ENCODE results near the gene MRPL36.

MRPL36 gene

DNA sequence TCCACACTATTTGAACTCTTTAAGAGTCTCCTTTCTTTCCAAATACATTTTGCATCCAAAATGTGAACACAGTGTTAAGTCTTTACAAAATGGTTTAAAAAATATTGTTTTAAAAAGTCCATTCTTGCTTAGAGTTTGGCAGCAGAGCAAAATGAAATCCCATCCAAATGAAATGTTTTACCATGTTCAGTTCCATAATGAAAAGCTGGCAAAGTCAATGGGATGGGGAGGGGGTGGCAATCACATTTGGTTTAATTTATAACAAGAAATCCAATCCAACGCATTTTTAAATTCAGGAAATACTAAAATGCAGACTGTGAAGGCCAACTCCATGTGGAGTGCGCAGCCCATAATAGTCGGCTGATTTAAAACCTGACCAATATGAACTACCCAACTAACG, 39.4 kb downstream of the MRPL36 start:
- TF ChIP-seq, protein P1, sequence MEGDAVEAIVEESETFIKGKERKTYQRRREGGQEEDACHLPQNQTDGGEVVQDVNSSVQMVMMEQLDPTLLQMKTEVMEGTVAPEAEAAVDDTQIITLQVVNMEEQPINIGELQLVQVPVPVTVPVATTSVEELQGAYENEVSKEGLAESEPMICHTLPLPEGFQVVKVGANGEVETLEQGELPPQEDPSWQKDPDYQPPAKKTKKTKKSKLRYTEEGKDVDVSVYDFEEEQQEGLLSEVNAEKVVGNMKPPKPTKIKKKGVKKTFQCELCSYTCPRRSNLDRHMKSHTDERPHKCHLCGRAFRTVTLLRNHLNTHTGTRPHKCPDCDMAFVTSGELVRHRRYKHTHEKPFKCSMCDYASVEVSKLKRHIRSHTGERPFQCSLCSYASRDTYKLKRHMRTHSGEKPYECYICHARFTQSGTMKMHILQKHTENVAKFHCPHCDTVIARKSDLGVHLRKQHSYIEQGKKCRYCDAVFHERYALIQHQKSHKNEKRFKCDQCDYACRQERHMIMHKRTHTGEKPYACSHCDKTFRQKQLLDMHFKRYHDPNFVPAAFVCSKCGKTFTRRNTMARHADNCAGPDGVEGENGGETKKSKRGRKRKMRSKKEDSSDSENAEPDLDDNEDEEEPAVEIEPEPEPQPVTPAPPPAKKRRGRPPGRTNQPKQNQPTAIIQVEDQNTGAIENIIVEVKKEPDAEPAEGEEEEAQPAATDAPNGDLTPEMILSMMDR (IDR thresholded peaks at IDR 0.05), result no peak
- no peak for TF ChIP-seq ZFX (IDR thresholded peaks at IDR 0.05; ENCODE audit: borderline replicate concordance)
- H3K27ac ChIP-seq, result no peak overlapping the region

DNA sequence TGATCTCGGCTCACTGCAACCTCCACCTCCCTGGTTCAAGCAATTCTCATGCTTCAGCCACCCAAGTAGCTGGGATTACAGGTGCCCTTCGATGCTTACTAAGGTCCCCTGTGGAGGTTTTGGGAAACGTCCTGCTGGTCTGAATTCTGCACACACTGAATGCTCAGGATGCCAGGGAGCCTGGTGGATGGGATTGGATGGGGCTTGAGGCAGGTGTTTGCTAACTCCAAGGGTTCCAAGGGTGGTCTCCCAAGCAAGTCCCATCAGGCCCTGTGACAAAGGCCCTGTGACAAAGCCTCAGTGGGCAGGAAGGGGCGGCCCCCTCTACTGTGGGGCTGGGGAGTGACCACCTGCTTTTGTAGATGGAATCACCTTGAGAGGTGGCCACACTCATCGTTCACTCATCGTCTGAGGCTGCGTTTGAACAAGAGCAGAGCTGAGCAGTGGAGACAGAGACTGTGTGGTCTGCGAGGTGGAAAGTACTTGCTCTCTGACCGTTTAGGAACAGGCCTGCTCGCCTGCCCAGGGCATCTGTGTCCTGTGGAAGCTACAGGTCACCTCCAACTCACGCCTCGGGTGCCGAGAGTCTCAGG, 40.2 kb downstream of the MRPL36 start:
- no peak overlapping the region for H3K27ac ChIP-seq
- no peak for TF ChIP-seq ZFX (IDR thresholded peaks at IDR 0.05; ENCODE audit: borderline replicate concordance)
- TF ChIP-seq, protein P1 (IDR thresholded peaks at IDR 0.05), result no peak

DNA sequence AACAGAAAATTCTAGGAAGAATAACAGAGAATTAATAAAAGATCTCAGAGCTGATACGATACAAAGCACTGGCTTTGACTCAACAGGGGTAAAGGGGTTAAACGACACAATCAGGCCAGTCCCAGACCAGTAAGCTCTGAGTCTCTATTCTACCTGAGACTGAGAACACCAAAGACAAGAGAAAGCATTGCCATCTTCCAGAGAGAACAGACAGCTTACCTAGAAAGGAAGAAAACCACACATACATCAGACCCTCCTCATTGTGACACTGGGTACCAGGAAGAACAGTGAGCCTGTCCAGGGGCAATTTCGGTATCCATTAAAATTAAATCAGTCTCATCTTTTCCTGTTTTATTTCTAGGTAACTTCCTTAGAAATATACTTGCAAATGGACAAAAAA, 41.1 kb downstream of the MRPL36 start:
- TF ChIP-seq ZFX (IDR thresholded peaks at IDR 0.05; ENCODE audit: borderline replicate concordance), result no peak
- TF ChIP-seq, protein P1 (IDR thresholded peaks at IDR 0.05), result no peak

GRCh38 chr5:1757511-1757910, 42.1 kb downstream of the MRPL36 start:
- TF ChIP-seq, protein P1 (IDR thresholded peaks at IDR 0.05), result no peak

More for the DNA sequence above, 41.1 kb downstream of the MRPL36 start:
- H3K27ac ChIP-seq, result no peak overlapping the region

DNA sequence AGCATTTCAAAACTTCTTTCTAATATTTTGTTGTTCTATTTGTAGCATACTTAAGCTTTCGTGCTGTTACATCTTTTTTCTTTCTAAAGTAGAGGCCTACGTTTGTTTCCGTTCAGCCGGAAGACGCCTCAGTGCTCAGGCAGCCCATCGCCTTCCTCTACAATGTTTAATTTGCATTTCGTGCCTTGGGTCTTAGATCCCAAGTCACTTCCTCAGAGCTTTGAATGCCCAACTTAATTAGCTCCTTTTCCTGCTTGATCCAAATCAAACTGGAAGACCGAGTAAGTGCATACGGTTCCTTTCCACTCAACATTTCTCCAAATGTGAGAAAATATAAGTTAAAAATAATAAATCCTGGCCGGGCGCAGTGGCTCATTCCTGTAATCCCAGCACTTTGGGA, 43.2 kb downstream of the MRPL36 start:
- no peak for TF ChIP-seq ZFX (IDR thresholded peaks at IDR 0.05; ENCODE audit: borderline replicate concordance)
- TF ChIP-seq, protein P1 (IDR thresholded peaks at IDR 0.05), result no peak
- no peak overlapping the region for H3K27ac ChIP-seq

More at GRCh38 chr5:1757511-1757910, 42.1 kb downstream of the MRPL36 start:
- no peak overlapping the region for H3K27ac ChIP-seq

GRCh38 chr5:1755321-1755949, 44.2 kb downstream of the MRPL36 start:
- TF ChIP-seq, protein P1 (IDR thresholded peaks at IDR 0.05), result no peak
- no peak for TF ChIP-seq ZFX (IDR thresholded peaks at IDR 0.05; ENCODE audit: borderline replicate concordance)
- H3K27ac ChIP-seq, result no peak overlapping the region

- H3K27ac ChIP-seq, result no peak overlapping the region
- TF ChIP-seq, protein P1 (IDR thresholded peaks at IDR 0.05), result no peak
- no peak for TF ChIP-seq ZFX (IDR thresholded peaks at IDR 0.05; ENCODE audit: borderline replicate concordance)
Observed at GRCh38 chr5:1754531-1755220, 45.0 kb downstream of the MRPL36 start.
